Stomach (tissue), 4 donors: ENCODE data around the gene MOB3C.

Experiments used
- EP300 ChIP-seq: sonication (generic); formaldehyde crosslinking; IDR thresholded peaks from one replicate; pipeline ENCODE4 v1.6.1; 2017; ENCODE audit warnings: antibody characterized with exemption
- POLR2A ChIP-seq, 4 donors: fragments of 450-650 bp; IDR thresholded peaks; one replicate each; pipeline ENCODE4 v1.6.1; 2016; ENCODE audit warnings: antibody characterized with exemption in 4 of 4, control low read depth in 2 of 4, mild to moderate bottlenecking in 1 of 4, moderate library complexity in 1 of 4
- POLR2AphosphoS5 ChIP-seq, 3 donors: sonication (generic); formaldehyde crosslinking; IDR thresholded peaks; one replicate each; pipeline ENCODE4 v1.6.1; 2016; ENCODE audit warnings: antibody characterized with exemption in 3 of 3
- TF ChIP-seq, protein P1 (sequence below), 7 experiments: fragments of 450-650 bp in 4 of 7; fragments of 200-600 bp in 3 of 7; sonication (generic) in 3 of 7; IDR thresholded peaks; one replicate each; pipeline ENCODE4 v1.5.1; 2016 to 2019; ENCODE audit warnings: antibody characterized with exemption in 7 of 7, control low read depth in 2 of 7, mild to moderate bottlenecking in 1 of 7

DNA sequence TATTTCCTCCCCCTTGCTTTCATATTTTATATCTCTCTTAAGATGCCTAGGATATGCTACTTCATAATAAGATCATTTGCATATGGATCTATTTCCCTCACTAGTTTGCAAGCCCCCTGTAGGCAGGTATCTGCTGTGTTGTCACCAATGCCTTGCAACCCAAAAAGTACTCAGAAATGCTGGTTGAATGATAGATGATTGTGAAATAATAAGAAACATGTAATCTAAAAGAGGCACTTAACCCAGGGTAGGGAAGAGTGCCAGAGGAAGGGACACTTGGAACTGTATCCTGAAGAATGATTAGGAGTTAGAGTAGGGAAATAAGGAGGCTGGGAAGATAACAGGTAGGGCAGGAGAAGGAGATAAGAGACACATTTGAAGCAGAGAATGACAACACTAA, 39.2 kb upstream of the MOB3C start:
- TF ChIP-seq, protein P1, sequence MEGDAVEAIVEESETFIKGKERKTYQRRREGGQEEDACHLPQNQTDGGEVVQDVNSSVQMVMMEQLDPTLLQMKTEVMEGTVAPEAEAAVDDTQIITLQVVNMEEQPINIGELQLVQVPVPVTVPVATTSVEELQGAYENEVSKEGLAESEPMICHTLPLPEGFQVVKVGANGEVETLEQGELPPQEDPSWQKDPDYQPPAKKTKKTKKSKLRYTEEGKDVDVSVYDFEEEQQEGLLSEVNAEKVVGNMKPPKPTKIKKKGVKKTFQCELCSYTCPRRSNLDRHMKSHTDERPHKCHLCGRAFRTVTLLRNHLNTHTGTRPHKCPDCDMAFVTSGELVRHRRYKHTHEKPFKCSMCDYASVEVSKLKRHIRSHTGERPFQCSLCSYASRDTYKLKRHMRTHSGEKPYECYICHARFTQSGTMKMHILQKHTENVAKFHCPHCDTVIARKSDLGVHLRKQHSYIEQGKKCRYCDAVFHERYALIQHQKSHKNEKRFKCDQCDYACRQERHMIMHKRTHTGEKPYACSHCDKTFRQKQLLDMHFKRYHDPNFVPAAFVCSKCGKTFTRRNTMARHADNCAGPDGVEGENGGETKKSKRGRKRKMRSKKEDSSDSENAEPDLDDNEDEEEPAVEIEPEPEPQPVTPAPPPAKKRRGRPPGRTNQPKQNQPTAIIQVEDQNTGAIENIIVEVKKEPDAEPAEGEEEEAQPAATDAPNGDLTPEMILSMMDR (IDR thresholded peaks at IDR 0.05): no peak
- TF ChIP-seq POLR2A (IDR thresholded peaks at IDR 0.05) (no peak), EP300 (no peak), POLR2AphosphoS5 (IDR thresholded peaks at IDR 0.05) (no peak)
